ENCODE measurements around the gene ALG14. TPM values are rescaled to one million over a fixed set of nuclear protein-coding genes. Genes with fewer than 3 reads are reported as not detected.

Gene ALG14
- total and polyA plus RNA-seq, 5 donors = 0.97 to 7.4 (median 3.7) TPM

- no peaks in the 10 kb centered on the region for H3K4me1 ChIP-seq (ENCODE audit: control insufficient read depth, insufficient read depth, low read length)
- peak overlapping the region; percentile 56 for H3K27ac ChIP-seq (ENCODE audit: low read length)
- H3K27me3 ChIP-seq (ENCODE audit: control insufficient read depth, insufficient read depth) = no peaks in the 10 kb centered on the region
- DNase-seq (no peak), ATAC-seq (peak; percentile 56 to 74)
- H3K4me3 ChIP-seq (ENCODE audit: low read length) = no peak overlapping the region
- 41% methylated on average over 9 of the region's 9 CpGs for WGBS
- intact Hi-C loops (cut with DNase I) = no loop called here
- no peaks in the 10 kb centered on the region for H3K9me3 ChIP-seq (ENCODE audit: control insufficient read depth, low read length)
Observed at GRCh38 chr1:94954263-94955220, 118.2 kb downstream of the ALG14 start.

DNA sequence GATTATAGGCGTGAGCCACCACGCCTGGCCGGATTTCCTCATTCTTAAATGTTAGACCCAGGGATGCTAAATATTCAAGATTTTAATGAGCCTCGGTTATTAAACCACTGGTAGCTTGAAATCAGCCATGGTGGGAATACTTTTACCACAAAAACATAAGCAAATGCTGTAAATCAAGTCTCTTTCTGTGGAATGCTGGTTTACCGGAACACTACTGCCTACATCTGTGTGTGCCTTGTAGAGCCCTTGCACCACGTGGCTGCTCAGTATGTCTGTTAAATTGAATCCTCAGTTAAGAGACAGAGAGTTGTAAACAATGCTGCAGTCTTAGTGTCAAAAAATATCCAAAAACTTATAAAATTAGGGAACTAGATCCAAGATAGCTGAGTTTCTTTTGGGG lies 119.0 kb downstream of the ALG14 start:
- DNase-seq (no peak), ATAC-seq (no peak)
- no peaks in the 10 kb centered on the region for H3K27me3 ChIP-seq (ENCODE audit: control insufficient read depth, insufficient read depth)
- WGBS = 70% methylated on average over 6 of the region's 6 CpGs
- intact Hi-C loops (cut with DNase I) = no loop called here
- no peaks in the 10 kb centered on the region for H3K4me1 ChIP-seq (ENCODE audit: control insufficient read depth, insufficient read depth, low read length)
- H3K9me3 ChIP-seq (ENCODE audit: control insufficient read depth, low read length) = no peaks in the 10 kb centered on the region
- H3K4me3 ChIP-seq (ENCODE audit: low read length) = no peak overlapping the region
- no peak overlapping the region for H3K27ac ChIP-seq (ENCODE audit: low read length)

DNA sequence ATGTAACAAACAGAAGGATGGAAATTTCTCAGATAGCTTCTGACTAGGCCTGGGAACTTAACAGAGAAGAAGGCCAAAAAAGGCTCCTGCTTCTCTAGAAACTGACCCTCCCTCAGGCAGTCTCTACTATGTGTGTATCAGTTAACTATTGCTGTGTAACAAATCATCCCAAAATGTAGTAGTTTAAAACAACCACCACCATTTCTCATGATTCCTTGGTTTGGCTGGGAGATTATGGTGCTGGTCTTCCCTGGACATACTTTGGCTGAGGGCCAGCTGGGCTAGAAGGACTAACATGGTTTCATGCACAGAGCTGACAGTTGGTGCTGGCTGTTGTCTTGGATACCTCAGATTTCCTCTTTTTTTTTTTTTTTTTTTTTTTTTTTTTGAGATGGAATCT lies 119.6 kb downstream of the ALG14 start:
- no peak for ATAC-seq
- DNase-seq = peak in 1 of 3 donors; percentile 65
- Histone ChIP-seq H3K4me1 (ENCODE audit: control insufficient read depth, insufficient read depth, low read length) (no peaks in the 10 kb centered on the region), H3K27me3 (ENCODE audit: control insufficient read depth, insufficient read depth) (no peaks in the 10 kb centered on the region), H3K4me3 (ENCODE audit: low read length) (no peak overlapping the region), H3K27ac (ENCODE audit: low read length) (no peak overlapping the region), H3K9me3 (ENCODE audit: control insufficient read depth, low read length) (no peaks in the 10 kb centered on the region)
- intact Hi-C loops (cut with DNase I) = no loop called here

GRCh38 chr1:94952539-94952938 lies 120.2 kb downstream of the ALG14 start:
- H3K27me3 ChIP-seq (ENCODE audit: control insufficient read depth, insufficient read depth) = no peaks in the 10 kb centered on the region
- no peak overlapping the region for H3K4me3 ChIP-seq (ENCODE audit: low read length)
- intact Hi-C loops (cut with DNase I) = no loop called here
- no peak for ATAC-seq
- no peaks in the 10 kb centered on the region for H3K9me3 ChIP-seq (ENCODE audit: control insufficient read depth, low read length)
- 96% methylated on average over 5 of the region's 5 CpGs for WGBS
- H3K4me1 ChIP-seq (ENCODE audit: control insufficient read depth, insufficient read depth, low read length) = no peaks in the 10 kb centered on the region
- DNase-seq = no peak
- no peak overlapping the region for H3K27ac ChIP-seq (ENCODE audit: low read length)

GRCh38 chr1:94951509-94952208 lies 121.1 kb downstream of the ALG14 start:
- DNase-seq (no peak), ATAC-seq (no peak)
- no peaks in the 10 kb centered on the region for H3K27me3 ChIP-seq (ENCODE audit: control insufficient read depth, insufficient read depth)
- intact Hi-C loops (cut with DNase I) = no loop called here
- H3K4me1 ChIP-seq (ENCODE audit: control insufficient read depth, insufficient read depth, low read length) = peaks cover 4% of the 10 kb centered on the region
- H3K27ac ChIP-seq (ENCODE audit: low read length) = no peak overlapping the region
- 80% methylated on average over 5 of the region's 5 CpGs for WGBS
- H3K9me3 ChIP-seq (ENCODE audit: control insufficient read depth, low read length) = no peaks in the 10 kb centered on the region
- H3K4me3 ChIP-seq (ENCODE audit: low read length) = no peak overlapping the region

DNA sequence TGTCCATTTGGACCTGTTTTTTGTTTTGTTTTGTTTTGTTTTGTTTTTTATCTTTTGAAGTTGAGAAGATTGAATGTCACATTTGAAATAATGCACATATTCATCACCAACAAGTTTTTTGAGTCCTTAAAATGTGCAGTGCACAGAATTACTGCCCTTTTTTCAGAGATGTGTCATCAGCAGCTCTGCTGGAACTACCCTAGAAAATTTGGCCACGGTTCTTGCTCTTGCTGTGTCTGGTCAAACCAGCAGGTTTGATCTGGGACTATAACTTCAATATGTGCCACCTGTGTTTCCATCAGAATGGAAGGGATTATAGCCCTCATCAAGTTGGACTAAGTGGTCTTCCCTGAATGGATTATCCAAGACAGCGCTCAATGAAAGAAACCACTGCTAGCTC lies 121.7 kb downstream of the ALG14 start:
- H3K27ac ChIP-seq (ENCODE audit: low read length) = no peak overlapping the region
- H3K4me1 ChIP-seq (ENCODE audit: control insufficient read depth, insufficient read depth, low read length) = peaks cover 4% of the 10 kb centered on the region
- no peak for DNase-seq
- no peaks in the 10 kb centered on the region for H3K9me3 ChIP-seq (ENCODE audit: control insufficient read depth, low read length)
- no peak for ATAC-seq
- WGBS = 79% methylated on average over 2 of the region's 2 CpGs
- H3K27me3 ChIP-seq (ENCODE audit: control insufficient read depth, insufficient read depth) = no peaks in the 10 kb centered on the region
- intact Hi-C loops (cut with DNase I) = no loop called here
- no peak overlapping the region for H3K4me3 ChIP-seq (ENCODE audit: low read length)

GRCh38 chr1:94949681-94950661 lies 122.8 kb downstream of the ALG14 start:
- ATAC-seq = no peak
- H3K4me1 ChIP-seq (ENCODE audit: control insufficient read depth, insufficient read depth, low read length) = peaks cover 4% of the 10 kb centered on the region

DNA sequence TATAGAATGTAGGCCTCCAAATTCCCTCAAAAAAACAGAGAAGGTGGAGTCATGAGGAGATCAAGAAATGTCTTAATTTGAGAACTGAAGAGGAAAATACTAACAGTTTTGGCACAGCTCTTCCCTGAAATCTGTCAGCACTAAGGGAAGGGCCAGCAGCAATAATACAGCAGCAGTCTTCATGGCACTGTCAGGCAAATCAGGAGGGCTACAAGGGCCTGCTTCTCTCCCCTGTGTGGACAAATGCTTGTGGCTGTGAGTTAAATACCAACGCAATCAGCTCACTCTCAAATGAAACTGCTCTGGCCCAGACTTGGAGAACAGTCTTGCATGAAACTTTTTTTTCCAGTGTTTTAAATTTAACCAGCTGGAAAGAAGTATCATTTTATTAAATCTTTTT lies 125.3 kb downstream of the ALG14 start:
- Histone ChIP-seq H3K27me3 (ENCODE audit: control insufficient read depth, insufficient read depth) (no peaks in the 10 kb centered on the region), H3K4me3 (ENCODE audit: low read length) (no peak overlapping the region), H3K27ac (ENCODE audit: low read length) (peak overlapping the region; percentile 64), H3K9me3 (ENCODE audit: control insufficient read depth, low read length) (no peaks in the 10 kb centered on the region), H3K4me1 (ENCODE audit: control insufficient read depth, insufficient read depth, low read length) (peaks cover 4% of the 10 kb centered on the region)
- peak in 1 of 3 donors; percentile 67 for DNase-seq
- WGBS = 39% methylated on average over 1 of the region's 1 CpG
- peak; percentile 81 to 87 for ATAC-seq
- intact Hi-C loops (cut with DNase I) = no loop called here

More at GRCh38 chr1:94949681-94950661, 122.8 kb downstream of the ALG14 start:
- intact Hi-C loops (cut with DNase I) = no loop called here
- WGBS = 62% methylated on average over 4 of the region's 4 CpGs
- no peak overlapping the region for H3K27ac ChIP-seq (ENCODE audit: low read length)
- H3K9me3 ChIP-seq (ENCODE audit: control insufficient read depth, low read length) = no peaks in the 10 kb centered on the region
- no peak for DNase-seq
- H3K4me3 ChIP-seq (ENCODE audit: low read length) = no peak overlapping the region
- H3K27me3 ChIP-seq (ENCODE audit: control insufficient read depth, insufficient read depth) = no peaks in the 10 kb centered on the region

GRCh38 chr1:94946886-94947285 lies 125.9 kb downstream of the ALG14 start:
- Histone ChIP-seq H3K4me1 (ENCODE audit: control insufficient read depth, insufficient read depth, low read length) (peaks cover 4% of the 10 kb centered on the region), H3K27ac (ENCODE audit: low read length) (no peak overlapping the region), H3K27me3 (ENCODE audit: control insufficient read depth, insufficient read depth) (no peaks in the 10 kb centered on the region), H3K9me3 (ENCODE audit: control insufficient read depth, low read length) (no peaks in the 10 kb centered on the region), H3K4me3 (ENCODE audit: low read length) (no peak overlapping the region)
- 37% methylated on average over 3 of the region's 3 CpGs for WGBS
- intact Hi-C loops (cut with DNase I) = no loop called here
- ATAC-seq (no peak), DNase-seq (no peak)

DNA sequence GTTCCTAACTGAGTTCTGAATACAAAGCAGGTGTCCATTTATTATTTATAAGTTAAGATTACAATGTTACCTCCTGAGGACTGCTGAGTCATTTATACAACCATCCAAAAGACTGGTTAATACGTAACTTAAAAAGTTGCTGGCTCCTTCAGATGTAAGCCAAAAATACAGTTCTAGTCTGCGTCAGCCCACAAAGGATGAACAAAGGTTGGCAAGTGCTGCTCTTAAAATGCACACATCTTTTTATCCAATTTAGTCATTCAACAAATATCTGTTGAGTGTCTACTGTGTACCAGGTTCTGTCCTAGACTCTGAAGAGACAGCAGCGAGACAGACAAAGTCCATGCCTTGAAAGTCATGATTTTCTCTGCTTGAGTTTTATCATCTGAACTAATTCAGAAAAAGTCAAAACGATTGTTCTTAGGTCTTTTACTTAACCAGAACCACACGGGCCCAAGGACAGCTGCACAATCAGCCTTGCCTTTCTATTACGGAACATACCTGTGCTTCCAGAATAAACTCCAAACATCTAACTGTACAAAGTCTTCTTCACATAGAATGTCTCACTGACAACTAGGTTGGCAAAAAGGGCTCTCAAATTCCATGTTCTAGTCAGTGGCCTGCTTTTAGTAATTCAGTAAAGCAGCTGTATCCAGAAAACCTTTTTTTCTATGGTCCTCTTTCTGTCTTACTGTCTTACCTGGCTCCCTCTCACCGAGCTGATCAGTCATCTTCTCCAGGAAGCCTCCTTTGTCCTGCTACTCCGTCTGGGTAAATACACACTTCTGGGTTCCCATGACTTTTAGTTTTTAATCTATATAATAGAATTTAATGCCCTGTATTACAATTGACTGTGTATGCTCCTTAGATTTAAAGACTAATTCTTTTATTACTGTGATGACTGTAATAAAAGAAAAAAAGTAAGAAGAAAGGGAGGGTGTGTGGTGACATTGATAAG lies 130.3 kb downstream of the ALG14 start:
- Histone ChIP-seq H3K27ac (ENCODE audit: low read length) (no peak overlapping the region), H3K27me3 (ENCODE audit: control insufficient read depth, insufficient read depth) (no peaks in the 10 kb centered on the region), H3K4me3 (ENCODE audit: low read length) (no peak overlapping the region), H3K4me1 (ENCODE audit: control insufficient read depth, insufficient read depth, low read length) (peaks cover 9% of the 10 kb centered on the region), H3K9me3 (ENCODE audit: control insufficient read depth, low read length) (no peaks in the 10 kb centered on the region)
- DNase-seq (no peak), ATAC-seq (no peak)
- WGBS = 93% methylated on average over 8 of the region's 8 CpGs
- intact Hi-C loops (cut with DNase I) = no loop called here
